GM19328 (cell line): ENCODE measurements around the gene MMP21.

ENCODE experiments used
- ATAC-seq: cut with Tn5 transposase; IDR thresholded peaks from one replicate; pipeline ENCODE4 v1.9.1; 2021; ENCODE audit warnings: mild to moderate bottlenecking, moderate library complexity; ENCODE audit not compliant: unreplicated experiment

Gene MMP21, protein sequence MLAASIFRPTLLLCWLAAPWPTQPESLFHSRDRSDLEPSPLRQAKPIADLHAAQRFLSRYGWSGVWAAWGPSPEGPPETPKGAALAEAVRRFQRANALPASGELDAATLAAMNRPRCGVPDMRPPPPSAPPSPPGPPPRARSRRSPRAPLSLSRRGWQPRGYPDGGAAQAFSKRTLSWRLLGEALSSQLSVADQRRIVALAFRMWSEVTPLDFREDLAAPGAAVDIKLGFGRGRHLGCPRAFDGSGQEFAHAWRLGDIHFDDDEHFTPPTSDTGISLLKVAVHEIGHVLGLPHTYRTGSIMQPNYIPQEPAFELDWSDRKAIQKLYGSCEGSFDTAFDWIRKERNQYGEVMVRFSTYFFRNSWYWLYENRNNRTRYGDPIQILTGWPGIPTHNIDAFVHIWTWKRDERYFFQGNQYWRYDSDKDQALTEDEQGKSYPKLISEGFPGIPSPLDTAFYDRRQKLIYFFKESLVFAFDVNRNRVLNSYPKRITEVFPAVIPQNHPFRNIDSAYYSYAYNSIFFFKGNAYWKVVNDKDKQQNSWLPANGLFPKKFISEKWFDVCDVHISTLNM

DNA sequence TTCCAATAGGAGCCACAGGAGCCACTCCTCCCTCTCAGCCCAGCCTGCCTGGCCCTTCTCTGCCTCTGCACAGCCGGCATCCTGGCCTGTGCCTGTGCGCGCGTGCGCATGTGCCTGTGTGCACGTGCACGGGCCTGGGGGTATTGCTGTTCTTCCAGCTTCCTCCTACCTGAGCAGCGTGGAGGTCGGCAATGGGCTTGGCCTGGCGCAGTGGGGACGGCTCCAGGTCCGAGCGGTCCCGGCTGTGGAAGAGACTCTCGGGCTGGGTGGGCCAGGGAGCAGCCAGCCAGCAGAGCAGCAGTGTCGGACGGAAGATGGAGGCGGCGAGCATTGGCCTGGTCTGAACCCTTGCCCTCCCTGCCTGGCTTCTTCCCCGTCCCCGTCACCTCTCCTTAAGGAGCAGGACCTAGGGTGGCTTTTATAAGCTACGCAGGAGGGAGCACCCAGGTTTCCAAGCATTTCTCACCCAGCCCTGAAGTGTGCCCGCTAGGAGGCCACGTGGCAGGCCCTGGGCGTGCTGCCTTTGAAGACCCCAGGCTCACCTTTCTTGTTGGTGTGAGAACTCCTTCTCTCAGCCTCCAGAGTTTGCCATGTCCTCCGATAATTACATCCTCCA, at the start of gene MMP21:
Gene MMP21 (minus strand): TSS at position 331 of the 616 bp plus-strand sequence. CDS start 0 bp downstream, at position 331.
- ATAC-seq: no peak

- ATAC-seq: no peak
Measured at GRCh38 chr10:125824736-125825135, 49.1 kb upstream of the MMP21 start.

DNA sequence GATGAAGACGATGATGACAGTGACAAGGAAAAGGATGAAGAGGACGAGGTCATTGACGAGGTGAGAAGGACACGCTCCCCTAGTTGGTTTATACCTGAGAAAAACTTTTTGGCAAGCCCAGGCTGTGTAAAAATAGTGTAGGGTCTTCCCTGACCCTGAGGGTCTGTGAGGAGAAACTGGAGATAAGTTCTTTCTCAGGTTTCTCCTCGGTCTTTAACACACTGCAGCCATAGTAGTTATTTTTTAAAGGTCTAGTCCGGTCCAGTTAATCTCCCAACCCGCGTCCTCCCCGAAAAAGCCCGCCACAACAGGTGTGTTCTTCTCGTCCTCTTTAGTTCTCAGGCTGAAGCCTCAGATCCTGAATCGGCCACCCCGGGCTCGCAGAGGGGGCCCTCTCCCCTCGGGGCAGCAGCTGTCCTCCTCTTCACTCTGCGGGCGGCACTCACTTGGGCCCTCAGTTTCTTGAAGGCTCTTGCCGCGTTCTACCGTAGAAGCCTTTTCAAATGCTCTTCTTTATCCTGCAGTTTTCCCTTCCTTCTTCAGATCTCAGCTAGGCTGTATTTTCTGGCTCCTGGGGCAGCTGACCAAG, 48.1 kb upstream of the MMP21 start:
- ATAC-seq: peak; percentile 5

DNA sequence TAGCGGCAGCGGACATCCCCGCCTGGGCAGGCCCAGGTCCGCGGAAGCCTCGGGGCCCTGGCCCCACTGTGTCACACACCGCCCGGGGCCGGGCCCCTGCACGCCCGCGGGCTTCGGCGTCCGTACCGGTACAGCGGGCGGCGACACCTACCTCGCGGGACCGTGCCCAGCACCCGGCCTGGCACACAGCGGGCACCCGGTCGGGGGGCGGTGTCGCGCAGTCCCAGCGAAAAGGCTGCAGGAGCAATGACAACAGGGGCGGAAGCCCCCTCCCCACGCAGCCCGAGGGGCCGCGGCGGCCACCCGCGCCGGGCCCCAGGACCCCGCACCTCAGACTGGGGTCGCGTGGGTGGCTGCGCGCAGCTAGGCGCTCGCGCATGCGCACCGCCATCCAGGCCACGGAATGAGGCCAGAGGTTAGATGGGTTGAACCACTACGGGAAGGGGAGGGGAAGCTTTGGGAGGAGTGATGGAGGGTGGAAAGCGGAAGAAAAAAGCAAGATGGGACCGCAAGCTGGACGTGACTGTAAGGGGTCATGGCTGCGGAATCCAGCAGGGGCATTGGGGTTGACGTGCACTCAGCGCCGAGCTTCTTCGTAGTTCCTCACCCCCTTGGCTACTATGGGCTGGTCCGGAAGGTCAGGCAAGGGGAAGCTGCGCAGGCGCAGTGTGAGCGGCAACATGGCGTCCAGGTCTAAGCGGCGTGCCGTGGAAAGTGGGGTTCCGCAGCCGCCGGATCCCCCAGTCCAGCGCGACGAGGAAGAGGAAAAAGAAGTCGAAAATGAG, 47.4 kb upstream of the MMP21 start, which contains the start of the genes BCCIP and UROS:
Gene BCCIP (plus strand): TSS at position 669 of the 785 bp plus-strand sequence. CDS start 12 bp downstream, at position 681.
Gene UROS (minus strand): TSS at position 381 of the 785 bp plus-strand sequence. CDS start 6,759 bp downstream, outside the sequence.
- ATAC-seq: peak; percentile 70

GRCh38 chr10:125820701-125821100, 45.1 kb upstream of the MMP21 start:
- peak; percentile 31 for ATAC-seq

- ATAC-seq: no peak
Measured at GRCh38 chr10:125817337-125817946, 41.8 kb upstream of the MMP21 start.

- no peak for ATAC-seq
Measured at GRCh38 chr10:125816548-125816947, 40.9 kb upstream of the MMP21 start.

- ATAC-seq: no peak
Measured at GRCh38 chr10:125815764-125816163, 40.1 kb upstream of the MMP21 start.

- no peak for ATAC-seq
Measured at GRCh38 chr10:125812128-125812750, 36.6 kb upstream of the MMP21 start.

DNA sequence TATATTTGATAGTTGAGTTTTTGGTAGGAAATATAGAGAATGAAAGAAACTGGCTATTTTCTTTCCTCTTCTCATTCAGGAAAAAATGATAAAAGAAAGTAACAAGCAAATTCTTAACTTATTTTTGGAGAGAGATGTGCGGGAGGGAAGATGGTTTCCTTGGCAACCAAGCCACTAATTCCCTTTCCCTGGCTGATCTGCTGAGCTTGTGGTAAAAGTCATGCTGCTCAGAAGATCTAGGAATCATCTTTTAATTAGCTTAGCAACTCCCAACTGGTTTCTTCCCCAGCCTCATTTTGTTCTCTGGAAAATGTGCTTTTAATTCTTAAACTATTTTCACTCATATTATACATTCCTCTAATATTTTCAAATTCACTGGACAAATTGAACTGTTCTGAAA, 35.6 kb upstream of the MMP21 start:
- no peak for ATAC-seq

GRCh38 chr10:125808047-125808446, 32.4 kb upstream of the MMP21 start:
- no peak for ATAC-seq

GRCh38 chr10:125802739-125803138, 27.1 kb upstream of the MMP21 start:
- ATAC-seq: no peak

DNA sequence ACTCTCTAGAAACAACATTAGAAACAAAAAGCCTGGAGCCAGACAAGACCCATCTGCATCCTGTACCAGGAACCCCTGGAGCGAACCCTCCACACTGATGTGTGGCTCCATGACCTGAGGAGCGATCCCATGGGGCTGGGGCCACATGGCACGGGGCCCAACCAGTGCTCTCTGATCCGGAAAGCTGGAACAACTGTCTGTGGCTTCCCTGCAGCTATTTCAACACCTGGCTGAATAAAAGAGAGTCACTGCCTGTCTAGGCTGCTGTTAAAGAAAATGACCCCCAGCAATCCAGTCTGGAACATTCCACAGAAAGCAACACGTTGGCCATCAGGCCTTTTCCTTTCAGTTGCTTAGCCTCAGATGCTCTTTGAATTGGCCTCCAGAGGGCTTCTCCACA, 26.5 kb upstream of the MMP21 start:
- no peak for ATAC-seq

- ATAC-seq: no peak
Measured at GRCh38 chr10:125801574-125801973, 26.0 kb upstream of the MMP21 start.

DNA sequence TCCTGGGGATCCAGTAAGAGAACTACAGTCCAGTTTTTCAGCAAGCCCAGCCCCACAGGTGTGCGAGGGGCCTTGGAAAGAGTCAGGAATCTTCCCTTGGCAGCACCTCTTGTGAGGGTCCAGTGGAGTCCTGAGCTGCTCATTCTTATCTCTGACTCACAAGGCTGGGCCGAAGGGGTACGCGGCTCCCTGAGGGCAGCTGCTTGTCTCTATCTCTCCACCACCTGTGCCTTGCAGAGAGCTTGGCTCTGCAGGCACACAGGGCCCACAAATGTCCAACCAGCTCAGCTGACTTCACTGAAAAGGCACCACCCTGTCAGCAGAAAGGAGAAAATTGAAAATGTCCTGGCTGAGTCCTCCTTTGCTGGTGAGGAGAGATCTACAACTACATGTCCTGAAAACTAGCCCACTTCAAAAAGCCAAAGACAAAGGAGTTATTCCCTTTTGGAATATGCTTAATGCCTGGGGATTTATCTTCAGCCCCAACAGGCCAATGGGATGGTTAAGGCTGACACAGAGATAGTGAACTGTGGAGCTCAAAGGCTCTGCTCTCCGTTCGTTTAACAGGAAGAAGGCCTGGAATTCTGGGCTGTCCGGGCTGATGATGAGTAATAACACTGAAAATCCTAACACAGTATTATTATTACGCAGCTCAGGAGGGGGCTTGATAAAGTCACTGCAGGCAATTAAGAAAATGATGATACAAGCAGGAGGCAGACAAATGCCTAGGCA, 24.0 kb upstream of the MMP21 start:
- no peak for ATAC-seq

GRCh38 chr10:125797994-125798662, 22.5 kb upstream of the MMP21 start:
- ATAC-seq: no peak

DNA sequence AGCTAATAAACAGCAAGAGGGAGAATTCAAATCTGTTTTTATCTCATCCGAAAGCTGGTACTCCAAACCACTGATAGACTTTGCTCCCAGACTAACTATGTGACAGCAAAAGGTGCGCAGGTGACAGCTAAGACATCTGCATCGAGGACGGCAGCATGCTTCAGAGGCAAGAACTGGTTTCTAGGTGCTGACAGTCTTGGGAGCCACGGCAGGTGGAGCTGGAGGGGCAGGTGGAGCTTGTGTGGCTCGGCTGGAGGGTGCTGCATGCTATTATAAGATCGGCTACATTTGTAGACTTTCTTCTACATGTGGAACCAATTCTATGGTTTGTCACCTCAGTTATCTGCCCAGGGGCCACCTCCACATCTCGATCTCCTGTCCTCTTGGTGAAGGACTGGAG, 21.8 kb upstream of the MMP21 start:
- no peak for ATAC-seq

- ATAC-seq: no peak
Measured at GRCh38 chr10:125795637-125796190, 20.1 kb upstream of the MMP21 start.
